Psoas muscle (tissue), 8 donors: ENCODE measurements around the gene MCTP2. TPM values are rescaled to one million over a fixed set of nuclear protein-coding genes. Genes with fewer than 3 reads are reported as not detected.

ENCODE experiments used
- ATAC-seq, 4 donors: fragments of 200-7000 bp; cut with Tn5 transposase; one replicate each; pipeline ENCODE4 v1.9.1; 2020; ENCODE audit warnings: moderate library complexity in 3 of 4, mild to moderate bottlenecking in 2 of 4
- DNase-seq, 2 donors: peaks; one replicate each; pipeline ENCODE4 v3.0.0-alpha.2; 2020
- H3K27ac ChIP-seq: fragments of 200-600 bp; one replicate; pipeline ENCODE4 v1.8.0; 2022
- H3K27me3 ChIP-seq, 3 donors: fragments of 200-600 bp in 1 of 3; one replicate each; pipeline versions ENCODE4 v1.6.1 to v1.8.0; 2013 to 2022; ENCODE audit warnings: low read length in 2 of 3, mild to moderate bottlenecking in 2 of 3, moderate library complexity in 1 of 3; ENCODE audit not compliant: insufficient read depth in 3 of 3
- H3K36me3 ChIP-seq, 2 donors: fragments of 200-600 bp in 1 of 2; one replicate each; pipeline versions ENCODE4 v1.6.1 to v1.8.0; 2013 to 2022; ENCODE audit warnings: low read depth in 1 of 2, mild to moderate bottlenecking in 1 of 2, moderate library complexity in 1 of 2; ENCODE audit not compliant: insufficient read depth in 1 of 2
- H3K4me1 ChIP-seq: fragments of 200-600 bp; one replicate; pipeline ENCODE4 v1.8.0; 2022
- H3K4me3 ChIP-seq: fragments of 200-600 bp; one replicate; pipeline ENCODE4 v1.8.0; 2022; ENCODE audit warnings: mild to moderate bottlenecking
- H3K9me3 ChIP-seq: fragments of 200-600 bp; one replicate; pipeline ENCODE4 v1.8.0; 2022
- WGBS, 3 donors: extraction: QIAGEN DNeasy Blood & Tissue Kit; methylation state at CpG; one replicate each; pipeline versions ENCODE4 v1.1.6 to v1.1.7; 2013; 5-methylcytosine and 5-hydroxymethylcytosine counted together
- intact Hi-C, 2 donors: fragments of 100-400 bp; cut with DNase I; formaldehyde crosslinking; loops; one replicate each; pipeline versions ENCODE4 v1.11.0 to v1.14.2; 2022
- polyA plus RNA-seq, 3 donors: library from polyadenylated mRNA; stranded (reverse); fragments of 200-250 nt; gene quantifications; one replicate each; pipeline ENCODE4 v1.2.3, GENCODE V29; 2013
- total RNA-seq, 4 donors: library from RNA; stranded (reverse); fragmentation: NEBNext Ultra II Directional in 2 of 4; extraction: Animal tissue kit (Norgen Biotek cat#: 25700) in 2 of 4; gene quantifications; one replicate each; pipeline versions ENCODE4 v1.2.1 to v1.2.4, GENCODE V29; 2021 to 2023
- TF ChIP-seq, protein P1 (sequence below): fragments of 200-600 bp; IDR thresholded peaks from one replicate; pipeline ENCODE4 v1.8.0; 2022; ENCODE audit warnings: antibody characterized with exemption
- donor health status: healthy with polysubstance abuse.
- donor health status: DM: no; HTN: no; CAD: no; lungs with moderate emphysema.
- donor health status: Bipolar disorder and iron deficiency.
- donor health status: healthy.
- donor health status: DM: yes; HTN: yes; CAD: no.
- donor health status: DM: no; HTN: no; CAD: no.
- donor health status: DM: no; HTN: no; CAD: no.
- donor health status: DM: yes; HTN: yes; CAD: no.

MCTP2 gene
- total and polyA plus RNA-seq, 7 donors = 0.01 to 1.1 (median 0.33) TPM; not detected in 1

GRCh38 chr15:94286583-94286982 lies 55.2 kb downstream of the MCTP2 start:
- no peaks in the 10 kb centered on the region for H3K36me3 ChIP-seq
- WGBS, 3 donors = 30 to 39% (median 32%) methylated on average over 3 of the region's 3 CpGs
- ATAC-seq (no peak), DNase-seq (no peak)
- peaks cover 0 to 2% (median 0%) of the 10 kb centered on the region in 3 donors for H3K27me3 ChIP-seq
- no peaks in the 10 kb centered on the region for H3K9me3 ChIP-seq
- TF ChIP-seq, protein P1, sequence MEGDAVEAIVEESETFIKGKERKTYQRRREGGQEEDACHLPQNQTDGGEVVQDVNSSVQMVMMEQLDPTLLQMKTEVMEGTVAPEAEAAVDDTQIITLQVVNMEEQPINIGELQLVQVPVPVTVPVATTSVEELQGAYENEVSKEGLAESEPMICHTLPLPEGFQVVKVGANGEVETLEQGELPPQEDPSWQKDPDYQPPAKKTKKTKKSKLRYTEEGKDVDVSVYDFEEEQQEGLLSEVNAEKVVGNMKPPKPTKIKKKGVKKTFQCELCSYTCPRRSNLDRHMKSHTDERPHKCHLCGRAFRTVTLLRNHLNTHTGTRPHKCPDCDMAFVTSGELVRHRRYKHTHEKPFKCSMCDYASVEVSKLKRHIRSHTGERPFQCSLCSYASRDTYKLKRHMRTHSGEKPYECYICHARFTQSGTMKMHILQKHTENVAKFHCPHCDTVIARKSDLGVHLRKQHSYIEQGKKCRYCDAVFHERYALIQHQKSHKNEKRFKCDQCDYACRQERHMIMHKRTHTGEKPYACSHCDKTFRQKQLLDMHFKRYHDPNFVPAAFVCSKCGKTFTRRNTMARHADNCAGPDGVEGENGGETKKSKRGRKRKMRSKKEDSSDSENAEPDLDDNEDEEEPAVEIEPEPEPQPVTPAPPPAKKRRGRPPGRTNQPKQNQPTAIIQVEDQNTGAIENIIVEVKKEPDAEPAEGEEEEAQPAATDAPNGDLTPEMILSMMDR = no peak
- H3K27ac ChIP-seq = no peak overlapping the region
- H3K4me1 ChIP-seq = no peaks in the 10 kb centered on the region
- H3K4me3 ChIP-seq = no peak overlapping the region
- intact Hi-C loops = no loop called here

GRCh38 chr15:94287794-94288246 lies 56.5 kb downstream of the MCTP2 start:
- no peaks in the 10 kb centered on the region for H3K9me3 ChIP-seq
- DNase-seq (no peak), ATAC-seq (no peak)
- intact Hi-C loops = no loop called here
- no peaks in the 10 kb centered on the region for H3K36me3 ChIP-seq
- no peak overlapping the region for H3K27ac ChIP-seq
- 64 to 69% (median 68%) methylated on average over 4 of the region's 4 CpGs for WGBS, 3 donors
- TF ChIP-seq, protein P1 = no peak
- no peak overlapping the region for H3K4me3 ChIP-seq
- H3K4me1 ChIP-seq = no peaks in the 10 kb centered on the region
- peaks cover 0 to 2% (median 0%) of the 10 kb centered on the region in 3 donors for H3K27me3 ChIP-seq

DNA sequence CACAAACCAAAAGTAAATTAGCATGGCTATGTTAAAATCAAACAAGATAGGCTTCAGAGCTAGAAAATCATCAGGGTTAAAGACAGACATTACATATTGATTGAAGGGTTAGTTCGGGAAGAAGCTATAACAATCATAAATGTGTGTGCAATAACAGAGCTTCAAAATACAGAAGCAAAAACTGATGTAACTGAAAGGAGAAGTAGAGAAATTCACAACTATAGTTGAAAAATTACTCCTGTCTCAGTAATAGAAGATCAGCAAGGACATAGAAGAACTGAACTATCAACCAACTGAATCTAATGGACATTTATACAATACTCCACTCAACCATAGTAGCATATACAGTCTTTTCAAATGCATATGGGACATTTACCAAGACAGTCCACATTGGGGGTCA lies 59.4 kb downstream of the MCTP2 start:
- intact Hi-C loops = no loop called here
- Histone ChIP-seq H3K9me3 (no peaks in the 10 kb centered on the region), H3K27ac (no peak overlapping the region), H3K4me1 (no peaks in the 10 kb centered on the region), H3K4me3 (no peak overlapping the region), H3K27me3 (no peaks in the 10 kb centered on the region), H3K36me3 (no peaks in the 10 kb centered on the region)
- DNase-seq (no peak), ATAC-seq (no peak)
- TF ChIP-seq, protein P1 = no peak
- WGBS, 3 donors = 78 to 96% (median 93%) methylated on average over 1 of the region's 1 CpG

DNA sequence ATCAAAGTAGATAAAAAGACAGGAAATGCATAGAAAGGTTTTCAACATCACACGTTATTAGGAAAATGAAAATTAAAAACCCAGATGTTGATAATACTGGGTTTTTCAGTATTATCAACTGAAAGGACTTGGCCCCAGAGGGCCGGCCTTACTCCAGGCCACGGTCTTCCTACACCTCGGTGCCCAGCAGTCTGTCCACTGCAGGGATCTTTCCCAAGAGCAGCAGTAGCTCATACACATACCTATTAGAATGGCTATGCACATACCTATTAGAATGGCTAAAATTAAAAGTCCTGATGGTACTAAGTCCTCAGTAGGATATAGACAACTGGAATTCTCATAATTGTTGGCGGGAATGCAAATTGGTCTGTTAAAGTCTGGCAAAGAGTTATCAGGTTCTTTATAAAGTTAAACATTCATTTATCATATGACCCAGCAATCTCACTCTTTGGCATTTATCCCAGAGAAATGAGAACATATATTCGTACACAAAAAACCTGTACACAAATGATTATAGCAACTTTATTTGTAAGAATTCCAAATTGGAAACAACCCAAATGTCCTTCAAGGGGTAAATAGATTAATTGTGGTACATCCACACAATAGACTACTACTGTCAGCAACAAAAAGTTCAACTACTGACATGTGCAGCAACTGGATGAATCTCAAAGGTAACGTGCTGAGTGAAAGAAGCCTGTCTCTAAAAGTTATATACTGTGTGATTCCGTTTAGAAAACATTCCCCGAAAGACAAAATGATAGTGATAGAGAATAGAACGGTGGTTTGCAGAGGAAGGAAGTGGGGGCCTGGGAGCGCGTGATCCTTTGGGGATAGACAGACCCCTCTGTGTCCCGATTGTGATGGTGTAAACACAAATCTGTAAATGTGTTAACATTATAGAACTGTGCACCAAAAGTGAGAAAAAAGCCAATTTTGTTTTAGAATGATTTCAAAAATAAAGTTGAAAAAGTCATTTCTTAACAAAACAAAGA lies 62.3 kb downstream of the MCTP2 start:
- Histone ChIP-seq H3K27me3 (no peaks in the 10 kb centered on the region), H3K4me1 (no peaks in the 10 kb centered on the region), H3K9me3 (no peaks in the 10 kb centered on the region), H3K4me3 (no peak overlapping the region), H3K36me3 (no peaks in the 10 kb centered on the region), H3K27ac (no peak overlapping the region)
- intact Hi-C loops = no loop called here
- DNase-seq (no peak), ATAC-seq (no peak)
- 68 to 74% (median 72%) methylated on average over 13 of the region's 13 CpGs for WGBS, 3 donors
- TF ChIP-seq, protein P1 = no peak
